ENCODE results near the gene HBM.

GRCh38 chr16:203246-203645 lies 37.5 kb downstream of the HBM start:
- TF ChIP-seq EZH2phosphoT487 (IDR thresholded peaks at IDR 0.05; ENCODE audit: low read depth): no peak
- TF ChIP-seq CTCF (IDR thresholded peaks at IDR 0.05; ENCODE audit: low read depth, low read length): no peak

All from OCI-LY3 (cell line).